ENCODE data around the gene CEACAM20. TPM values are rescaled to one million over a fixed set of nuclear protein-coding genes. Genes with fewer than 3 reads are reported as not detected.

Gene CEACAM20
- total RNA-seq, 1 experiment from 2014 or later = not detected

DNA sequence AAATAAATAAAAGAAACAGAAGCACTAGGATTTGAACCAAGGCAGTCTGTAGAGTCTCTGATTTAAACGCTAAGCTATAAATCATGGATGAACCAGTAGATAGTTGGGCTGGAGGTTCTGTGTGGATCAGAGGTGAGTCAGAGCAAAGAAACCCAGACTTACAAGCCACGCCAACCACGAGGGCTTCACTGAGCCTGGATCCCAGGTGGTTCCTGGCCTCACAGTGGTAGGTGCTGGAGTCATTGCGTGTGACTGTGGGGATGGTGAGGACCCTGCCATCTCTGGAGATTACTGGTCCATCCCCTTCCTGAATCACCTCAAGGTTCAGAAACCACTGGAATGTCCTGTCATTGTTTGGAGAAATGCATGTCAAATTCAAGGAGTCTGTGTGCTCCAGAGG, 19.3 kb upstream of the CEACAM20 start:
- CTCF ChIA-PET = no interaction called here
- no TSS peak for BruUV-seq (replicated peaks)
- POLR2A ChIA-PET = no interaction called here

More for the DNA sequence above, 19.3 kb upstream of the CEACAM20 start:
- H3K4me2 ChIP-seq (ENCODE audit: low read length) = no peak overlapping the region
- no peaks in the 10 kb centered on the region for H3K79me2 ChIP-seq (ENCODE audit: insufficient read depth, low read length)
- H3K4me3 ChIP-seq (replicated peaks in 1 of 2; ENCODE audit: low read depth in 1 of 2, low read length in 2 of 2) = no peak overlapping the region
- no peak for ATAC-seq
- intact Hi-C loops (cut with micrococcal nuclease) = no loop called here
- no peaks in the 10 kb centered on the region for H3K9me2 ChIP-seq (ENCODE audit: insufficient read depth)
- no peaks in the 10 kb centered on the region for H4K20me1 ChIP-seq (ENCODE audit: insufficient read depth)
- no peak overlapping the region for H3K9ac ChIP-seq (ENCODE audit: low read length)
- no peaks in the 10 kb centered on the region for H3K36me3 ChIP-seq (ENCODE audit: control insufficient read depth in 1 of 2, insufficient read depth in 2 of 2, low read length in 2 of 2)
- RAD21 ChIA-PET (ENCODE audit: low non-redundant PET in 1 of 2, low total read pairs in 2 of 2, uncharacterized antibody in 2 of 2, unreplicated experiment in 2 of 2) = no interaction called here
- H3K27me3 ChIP-seq (ENCODE audit: insufficient read depth, low read length) = no peaks in the 10 kb centered on the region
- DNase-seq (ENCODE audit: low read depth, low spot score) = no peak
- TF ChIP-seq SIN3A (IDR thresholded peaks at IDR 0.05; ENCODE audit: low read depth) (no peak), ZNF274 (IDR thresholded peaks at IDR 0.05; ENCODE audit: low read depth, low read length) (no peak), ELF1 (IDR thresholded peaks at IDR 0.05; ENCODE audit: borderline replicate concordance, low read depth) (no peak), MAX (IDR thresholded peaks at IDR 0.05) (no peak), YY1 (IDR thresholded peaks at IDR 0.05; ENCODE audit: extremely low read depth, insufficient replicate concordance, low read depth, low read length) (no peak), POLR2AphosphoS5 (IDR thresholded peaks at IDR 0.05; ENCODE audit: low read depth, low read length) (no peak), CEBPB (IDR thresholded peaks at IDR 0.05; ENCODE audit: low read depth) (no peak), EGR1 (IDR thresholded peaks at IDR 0.05; ENCODE audit: low read depth) (no peak), EZH2phosphoT487 (IDR thresholded peaks at IDR 0.05; ENCODE audit: borderline replicate concordance) (no peak), SRF (IDR thresholded peaks at IDR 0.05; ENCODE audit: low read depth) (no peak), FOSL1 (IDR thresholded peaks at IDR 0.05; ENCODE audit: low read depth) (no peak), JUND (IDR thresholded peaks at IDR 0.05) (no peak)
- TF ChIP-seq, protein P1, sequence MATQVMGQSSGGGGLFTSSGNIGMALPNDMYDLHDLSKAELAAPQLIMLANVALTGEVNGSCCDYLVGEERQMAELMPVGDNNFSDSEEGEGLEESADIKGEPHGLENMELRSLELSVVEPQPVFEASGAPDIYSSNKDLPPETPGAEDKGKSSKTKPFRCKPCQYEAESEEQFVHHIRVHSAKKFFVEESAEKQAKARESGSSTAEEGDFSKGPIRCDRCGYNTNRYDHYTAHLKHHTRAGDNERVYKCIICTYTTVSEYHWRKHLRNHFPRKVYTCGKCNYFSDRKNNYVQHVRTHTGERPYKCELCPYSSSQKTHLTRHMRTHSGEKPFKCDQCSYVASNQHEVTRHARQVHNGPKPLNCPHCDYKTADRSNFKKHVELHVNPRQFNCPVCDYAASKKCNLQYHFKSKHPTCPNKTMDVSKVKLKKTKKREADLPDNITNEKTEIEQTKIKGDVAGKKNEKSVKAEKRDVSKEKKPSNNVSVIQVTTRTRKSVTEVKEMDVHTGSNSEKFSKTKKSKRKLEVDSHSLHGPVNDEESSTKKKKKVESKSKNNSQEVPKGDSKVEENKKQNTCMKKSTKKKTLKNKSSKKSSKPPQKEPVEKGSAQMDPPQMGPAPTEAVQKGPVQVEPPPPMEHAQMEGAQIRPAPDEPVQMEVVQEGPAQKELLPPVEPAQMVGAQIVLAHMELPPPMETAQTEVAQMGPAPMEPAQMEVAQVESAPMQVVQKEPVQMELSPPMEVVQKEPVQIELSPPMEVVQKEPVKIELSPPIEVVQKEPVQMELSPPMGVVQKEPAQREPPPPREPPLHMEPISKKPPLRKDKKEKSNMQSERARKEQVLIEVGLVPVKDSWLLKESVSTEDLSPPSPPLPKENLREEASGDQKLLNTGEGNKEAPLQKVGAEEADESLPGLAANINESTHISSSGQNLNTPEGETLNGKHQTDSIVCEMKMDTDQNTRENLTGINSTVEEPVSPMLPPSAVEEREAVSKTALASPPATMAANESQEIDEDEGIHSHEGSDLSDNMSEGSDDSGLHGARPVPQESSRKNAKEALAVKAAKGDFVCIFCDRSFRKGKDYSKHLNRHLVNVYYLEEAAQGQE (IDR thresholded peaks at IDR 0.05; ENCODE audit: low read depth) = no peak
- TF ChIP-seq, protein P2, sequence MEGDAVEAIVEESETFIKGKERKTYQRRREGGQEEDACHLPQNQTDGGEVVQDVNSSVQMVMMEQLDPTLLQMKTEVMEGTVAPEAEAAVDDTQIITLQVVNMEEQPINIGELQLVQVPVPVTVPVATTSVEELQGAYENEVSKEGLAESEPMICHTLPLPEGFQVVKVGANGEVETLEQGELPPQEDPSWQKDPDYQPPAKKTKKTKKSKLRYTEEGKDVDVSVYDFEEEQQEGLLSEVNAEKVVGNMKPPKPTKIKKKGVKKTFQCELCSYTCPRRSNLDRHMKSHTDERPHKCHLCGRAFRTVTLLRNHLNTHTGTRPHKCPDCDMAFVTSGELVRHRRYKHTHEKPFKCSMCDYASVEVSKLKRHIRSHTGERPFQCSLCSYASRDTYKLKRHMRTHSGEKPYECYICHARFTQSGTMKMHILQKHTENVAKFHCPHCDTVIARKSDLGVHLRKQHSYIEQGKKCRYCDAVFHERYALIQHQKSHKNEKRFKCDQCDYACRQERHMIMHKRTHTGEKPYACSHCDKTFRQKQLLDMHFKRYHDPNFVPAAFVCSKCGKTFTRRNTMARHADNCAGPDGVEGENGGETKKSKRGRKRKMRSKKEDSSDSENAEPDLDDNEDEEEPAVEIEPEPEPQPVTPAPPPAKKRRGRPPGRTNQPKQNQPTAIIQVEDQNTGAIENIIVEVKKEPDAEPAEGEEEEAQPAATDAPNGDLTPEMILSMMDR (IDR thresholded peaks at IDR 0.05 in 2 of 3, conservative IDR thresholded peaks at IDR 0.05 in 1 of 3; ENCODE audit: borderline replicate concordance in 1 of 3, insufficient read depth in 1 of 3, low read depth in 2 of 3, low read length in 2 of 3) = no peak
- no peak overlapping the region for H2AFZ ChIP-seq (ENCODE audit: low read depth, low read length, poor library complexity, severe bottlenecking)
- peaks cover 5 to 11% of the 10 kb centered on the region in 2 experiments for H3K4me1 ChIP-seq (ENCODE audit: control insufficient read depth in 1 of 2, insufficient read depth in 2 of 2, low read length in 2 of 2)
- H3K27ac ChIP-seq (ENCODE audit: low read depth, low read length) = no peak overlapping the region
- H3K9me3 ChIP-seq (ENCODE audit: control insufficient read depth in 1 of 2, insufficient read depth in 1 of 2, low read depth in 1 of 2, low read length in 2 of 2) = no peaks in the 10 kb centered on the region
